Measurements from ENCODE around the gene KDM4E.

Gene KDM4E

GRCh38 chr11:95054356-95054755, 29.3 kb downstream of the KDM4E start:
- no peak for DNase-seq

GRCh38 chr11:95055283-95055897, 30.3 kb downstream of the KDM4E start:
- DNase-seq = no peak

GRCh38 chr11:95057959-95058358, 32.9 kb downstream of the KDM4E start:
- DNase-seq = no peak

- no peak for DNase-seq
Observed at GRCh38 chr11:95058621-95059020, 33.6 kb downstream of the KDM4E start.

- DNase-seq = no peak
Observed at GRCh38 chr11:95059046-95059445, 34.0 kb downstream of the KDM4E start.

GRCh38 chr11:95065336-95065735, 40.3 kb downstream of the KDM4E start:
- no peak for DNase-seq

- no peak for DNase-seq
Observed at GRCh38 chr11:95066716-95067038, 41.6 kb downstream of the KDM4E start, which contains the start of gene SRSF8. Gene SRSF8 (plus strand): TSS chr11:95066919. CDS start chr11:95067227, 308 bp downstream.

- DNase-seq = peak; percentile 89
Observed at GRCh38 chr11:95067039-95067840, 42.2 kb downstream of the KDM4E start.

- no peak for DNase-seq
Observed at GRCh38 chr11:95067841-95068219, 42.8 kb downstream of the KDM4E start.

GRCh38 chr11:95068549-95068948, 43.5 kb downstream of the KDM4E start:
- peak; percentile 98 for DNase-seq

GRCh38 chr11:95070471-95070870, 45.4 kb downstream of the KDM4E start:
- DNase-seq = no peak

- DNase-seq = no peak
Observed at GRCh38 chr11:95072948-95073347, 47.9 kb downstream of the KDM4E start.

GRCh38 chr11:95074792-95075563, 49.9 kb downstream of the KDM4E start:
- peak; percentile 46 for DNase-seq

GRCh38 chr11:95076416-95076815, 51.4 kb downstream of the KDM4E start:
- peak; percentile 55 for DNase-seq

GRCh38 chr11:95076981-95077380, 51.9 kb downstream of the KDM4E start:
- DNase-seq = peak; percentile 75
